H1 (cell line): ENCODE results near the gene UNC13D. TPM values are rescaled to one million over a fixed set of nuclear protein-coding genes. Genes with fewer than 3 reads are reported as not detected.
A peak's percentile ranks its signal among the peaks of the same experiment; 100 is the strongest.

Experiments used
- CTCF ChIA-PET: fragments of 300-600 bp; sonication (Branson Sonifier 250); formaldehyde crosslinking; loops from one replicate; lab custom pipeline; 2021; ENCODE audit not compliant: partially characterized antibody; lab: Charles Lee
- POLR2A ChIA-PET: fragments of 300-600 bp; sonication (Branson Sonifier 250); formaldehyde crosslinking; loops from one replicate; lab custom pipeline; 2021; ENCODE audit warnings: inconsistent platforms; ENCODE audit not compliant: partially characterized antibody; lab: Charles Lee
- DNase-seq, 2 experiments: peaks; one replicate each; pipeline versions ENCODE4 v3.0.0 to v3.0.0-alpha.2; 2010 to 2022; ENCODE audit warnings: low spot score in 2 of 2, low read depth in 1 of 2, mixed read lengths in 1 of 2
- FAIRE-seq: peaks from 2 replicates; lab custom pipeline; 2011; peaks lifted over from hg19 to GRCh38; lab: Jason Lieb, UNC
- H2AFZ ChIP-seq: 2 replicates; pipeline ENCODE4 v1.8.1; 2012; ENCODE audit warnings: low read length, inconsistent platforms
- H2AK5ac ChIP-seq: 2 replicates; pipeline ENCODE4 v1.6.1; 2013; ENCODE audit warnings: low read depth, low read length
- H2BK120ac ChIP-seq: replicated peaks from 2 replicates; pipeline ENCODE3; 2013; ENCODE audit warnings: low read depth, low read length, inconsistent platforms
- H2BK12ac ChIP-seq: 2 replicates; pipeline ENCODE4 v1.6.1; 2013; ENCODE audit warnings: low read depth, low read length
- H2BK15ac ChIP-seq: 2 replicates; pipeline ENCODE4 v1.6.1; 2013; ENCODE audit warnings: low read length
- H2BK20ac ChIP-seq: 2 replicates; pipeline ENCODE4 v1.6.1; 2013; ENCODE audit warnings: low read length
- H2BK5ac ChIP-seq: 2 replicates; pipeline ENCODE4 v1.6.1; 2013; ENCODE audit warnings: low read depth, low read length
- H3K14ac ChIP-seq: 2 replicates; pipeline ENCODE4 v1.6.1; 2013; ENCODE audit warnings: inconsistent platforms; ENCODE audit not compliant: insufficient read length
- H3K18ac ChIP-seq: 2 replicates; pipeline ENCODE4 v1.6.1; 2013; ENCODE audit warnings: low read length; ENCODE audit errors: extremely low read depth
- H3K23ac ChIP-seq: 2 replicates; pipeline ENCODE4 v1.6.1; 2013; ENCODE audit warnings: inconsistent platforms; ENCODE audit not compliant: insufficient read length
- H3K23me2 ChIP-seq: 2 replicates; pipeline ENCODE4 v1.6.1; 2013; ENCODE audit warnings: low read depth, low read length
- H3K27ac ChIP-seq: 2 replicates; pipeline ENCODE4 v1.6.1; 2011; ENCODE audit warnings: low read depth, low read length, inconsistent platforms
- H3K27me3 ChIP-seq, 4 experiments: replicated peaks in 1 of 4; 1 replicate in 1 of 4; 2 replicates in 3 of 4; pipeline versions ENCODE4 v1.6.1 to v1.8.1; 2011 to 2013; ENCODE audit warnings: low read length in 3 of 4, mild to moderate bottlenecking in 3 of 4, inconsistent platforms in 2 of 4, mixed read lengths in 2 of 4, moderate library complexity in 1 of 4; ENCODE audit not compliant: control insufficient read depth in 3 of 4, insufficient read depth in 3 of 4; ENCODE audit errors: extremely low read depth in 1 of 4
- H3K36me3 ChIP-seq, 4 experiments: 2 replicates each; pipeline versions ENCODE4 v1.6.1 to v1.8.1; 2011 to 2013; ENCODE audit warnings: mild to moderate bottlenecking in 4 of 4, low read length in 3 of 4, moderate library complexity in 2 of 4, control low read depth in 1 of 4, inconsistent platforms in 1 of 4; ENCODE audit not compliant: insufficient read depth in 4 of 4, control insufficient read depth in 2 of 4
- H3K4ac ChIP-seq: replicated peaks from 2 replicates; pipeline ENCODE3; 2013; ENCODE audit warnings: low read length, low read depth, mixed read lengths, inconsistent platforms; ENCODE audit not compliant: insufficient read length
- H3K4me1 ChIP-seq, 4 experiments: replicated peaks in 1 of 4; 1 replicate in 1 of 4; 2 replicates in 3 of 4; pipeline versions ENCODE4 v1.6.1 to v1.8.1; 2011 to 2013; ENCODE audit warnings: low read length in 3 of 4, inconsistent platforms in 2 of 4, mixed read lengths in 1 of 4; ENCODE audit not compliant: insufficient read depth in 4 of 4, control insufficient read depth in 3 of 4
- H3K4me2 ChIP-seq, 2 experiments: 2 replicates each; pipeline versions ENCODE4 v1.6.1 to v1.8.1; 2011 to 2013; ENCODE audit warnings: low read depth in 2 of 2, low read length in 2 of 2, control low read depth in 1 of 2, inconsistent platforms in 1 of 2, mild to moderate bottlenecking in 1 of 2; ENCODE audit not compliant: insufficient read depth in 1 of 2
- H3K4me3 ChIP-seq, 4 experiments: fragments of 200-600, 300-600 bp in 1 of 4; sonication (generic), shearing (Covaris generic), sonication (Bioruptor Twin) in 1 of 4; 2 replicates each; pipeline versions ENCODE4 v1.5.1 to v1.8.1; 2011 to 2016; ENCODE audit warnings: low read length in 4 of 4, low read depth in 3 of 4, control low read depth in 2 of 4, inconsistent platforms in 2 of 4, mild to moderate bottlenecking in 2 of 4, mixed read lengths in 1 of 4, moderate library complexity in 1 of 4; ENCODE audit not compliant: insufficient read depth in 2 of 4; ENCODE audit errors: extremely low read depth in 1 of 4
- H3K56ac ChIP-seq: replicated peaks from 2 replicates; pipeline ENCODE3; 2013; ENCODE audit warnings: low read depth, mild to moderate bottlenecking, mixed read lengths, low read length, inconsistent platforms; ENCODE audit not compliant: insufficient read length
- H3K79me1 ChIP-seq: 2 replicates; pipeline ENCODE4 v1.6.1; 2013; ENCODE audit warnings: low read depth, low read length, control low read depth
- H3K79me2 ChIP-seq, 2 experiments: 2 replicates each; pipeline versions ENCODE4 v1.6.1 to v1.8.1; 2012 to 2013; ENCODE audit warnings: low read length in 2 of 2, mild to moderate bottlenecking in 2 of 2, inconsistent platforms in 1 of 2; ENCODE audit not compliant: insufficient read depth in 2 of 2, control insufficient read depth in 1 of 2
- H3K9ac ChIP-seq, 4 experiments: replicated peaks in 1 of 4; 1 replicate in 1 of 4; 2 replicates in 3 of 4; pipeline versions ENCODE4 v1.6.1 to v1.8.1; 2011 to 2013; ENCODE audit warnings: low read depth in 3 of 4, low read length in 3 of 4, control low read depth in 2 of 4, mild to moderate bottlenecking in 2 of 4, moderate library complexity in 2 of 4, inconsistent platforms in 1 of 4; ENCODE audit errors: extremely low read depth in 1 of 4
- H3K9me3 ChIP-seq, 2 experiments: 2 replicates each; pipeline versions ENCODE4 v1.6.1 to v1.8.1; 2012 to 2013; ENCODE audit warnings: mild to moderate bottlenecking in 2 of 2, moderate library complexity in 2 of 2, control low read depth in 1 of 2, inconsistent platforms in 1 of 2, low read depth in 1 of 2, low read length in 1 of 2, mixed read lengths in 1 of 2; ENCODE audit not compliant: insufficient read depth in 2 of 2
- H4K20me1 ChIP-seq, 2 experiments: replicated peaks in 1 of 2; 2 replicates each; pipeline versions ENCODE3 to v1.8.1; 2011 to 2013; ENCODE audit warnings: inconsistent platforms in 2 of 2, low read length in 2 of 2, mild to moderate bottlenecking in 1 of 2; ENCODE audit not compliant: insufficient read depth in 2 of 2, control insufficient read depth in 1 of 2
- H4K5ac ChIP-seq: 2 replicates; pipeline ENCODE4 v1.6.1; 2013; ENCODE audit warnings: low read length, low read depth, mixed read lengths, inconsistent platforms; ENCODE audit not compliant: insufficient read length
- H4K8ac ChIP-seq: 2 replicates; pipeline ENCODE4 v1.8.0; 2013; ENCODE audit warnings: mild to moderate bottlenecking, moderate library complexity, low read length, inconsistent platforms; ENCODE audit not compliant: insufficient read depth; ENCODE audit errors: extremely low read depth
- H4K91ac ChIP-seq: replicated peaks from 2 replicates; pipeline ENCODE3; 2013; ENCODE audit warnings: low read length, mixed read lengths, inconsistent platforms; ENCODE audit not compliant: insufficient read length
- CREB1 ChIP-seq: IDR thresholded peaks from 2 replicates; pipeline ENCODE4 v1.6.1; 2012; ENCODE audit warnings: inconsistent platforms
- GABPA ChIP-seq: IDR thresholded peaks from 2 replicates; pipeline ENCODE4 v1.6.1; 2011; ENCODE audit warnings: mild to moderate bottlenecking, low read length, moderate library complexity, borderline replicate concordance; ENCODE audit not compliant: insufficient read depth
- KDM4A ChIP-seq: IDR thresholded peaks from one replicate; pipeline ENCODE4 v1.7.1; 2012; ENCODE audit warnings: low read depth, mild to moderate bottlenecking, moderate library complexity, low read length, inconsistent platforms; ENCODE audit not compliant: severe bottlenecking
- NRF1 ChIP-seq: IDR thresholded peaks from 2 replicates; pipeline ENCODE4 v1.6.1; 2011; ENCODE audit warnings: mild to moderate bottlenecking, low read depth, low read length, improper control_type of control experiment
- POLR2AphosphoS5 ChIP-seq: IDR thresholded peaks from 2 replicates; pipeline ENCODE4 v1.6.1; 2011; ENCODE audit warnings: low read depth, low read length
- RAD21 ChIP-seq, 2 experiments: IDR thresholded peaks in 1 of 2; conservative IDR thresholded peaks in 1 of 2; 2 replicates each; pipeline ENCODE4 v1.6.1; 2011; ENCODE audit warnings: low read depth in 2 of 2, low read length in 2 of 2, improper control_type of control experiment in 1 of 2, inconsistent platforms in 1 of 2, mild to moderate bottlenecking in 1 of 2, moderate library complexity in 1 of 2
- SIN3A ChIP-seq, 2 experiments: IDR thresholded peaks in 1 of 2; conservative IDR thresholded peaks in 1 of 2; 2 replicates each; pipeline ENCODE4 v1.6.1; 2011 to 2012; ENCODE audit warnings: low read length in 2 of 2, improper control_type of control experiment in 1 of 2, low read depth in 1 of 2, mild to moderate bottlenecking in 1 of 2
- TAF1 ChIP-seq: IDR thresholded peaks from 2 replicates; pipeline ENCODE4 v1.6.1; 2011; ENCODE audit warnings: mild to moderate bottlenecking, low read depth, low read length
- TAF7 ChIP-seq: optimal IDR thresholded peaks from 2 replicates; pipeline ENCODE3; 2011; ENCODE audit warnings: low read depth, mild to moderate bottlenecking, inconsistent platforms, low read length, moderate library complexity, borderline replicate concordance
- TCF12 ChIP-seq: IDR thresholded peaks from 2 replicates; pipeline ENCODE4 v1.6.1; 2011; ENCODE audit warnings: low read depth, mild to moderate bottlenecking, low read length
- YY1 ChIP-seq: IDR thresholded peaks from 2 replicates; pipeline ENCODE4 v1.6.1; 2011; ENCODE audit warnings: low read depth, mild to moderate bottlenecking, low read length
- WGBS, 2 experiments: shearing (Covaris generic) in 1 of 2; methylation state at CpG; one replicate each; pipeline versions ENCODE4 v1.1.6 to v1.1.7; 2013 to 2015; ENCODE audit warnings: low lambda C conversion rate in 2 of 2, mixed read lengths in 2 of 2, inconsistent platforms in 1 of 2, low coverage in 1 of 2, missing lambda C conversion rate in 1 of 2; ENCODE audit not compliant: insufficient replicate concordance in 2 of 2, insufficient coverage in 1 of 2, insufficient read length in 1 of 2; ENCODE audit errors: extremely low coverage in 1 of 2, missing lambda C conversion rate in 1 of 2; 5-methylcytosine and 5-hydroxymethylcytosine counted together
- polyA plus RNA-seq, 7 experiments: library from polyadenylated mRNA; depleted of rRNA in 3 of 7; stranded (reverse) in 5 of 7; unstranded in 2 of 7; fragments of >200 nt in 5 of 7; fragments of 200-250 nt in 2 of 7; gene quantifications; 1 replicate in 5 of 7; 2 replicates in 1 of 7; 4 replicates in 1 of 7; pipeline versions ENCODE4 v1.2.1 to v1.2.3, GENCODE V29; 2011 to 2013; ENCODE audit warnings: missing spikeins in 2 of 7, mixed read lengths in 2 of 7
- total RNA-seq: library from RNA; stranded (reverse); fragmentation: NEBNext Ultra II Directional; extraction: Animal tissue kit (Norgen Biotek cat#: 25700); gene quantifications from 2 replicates; pipeline ENCODE4 v1.2.1, GENCODE V29; 2021

UNC13D gene
- total and polyA plus RNA-seq, 2 of the 8 experiments (the other 6 are each of a cell fraction or from before 2014, with no cell fraction given): 3.6 to 8.4 TPM

DNA sequence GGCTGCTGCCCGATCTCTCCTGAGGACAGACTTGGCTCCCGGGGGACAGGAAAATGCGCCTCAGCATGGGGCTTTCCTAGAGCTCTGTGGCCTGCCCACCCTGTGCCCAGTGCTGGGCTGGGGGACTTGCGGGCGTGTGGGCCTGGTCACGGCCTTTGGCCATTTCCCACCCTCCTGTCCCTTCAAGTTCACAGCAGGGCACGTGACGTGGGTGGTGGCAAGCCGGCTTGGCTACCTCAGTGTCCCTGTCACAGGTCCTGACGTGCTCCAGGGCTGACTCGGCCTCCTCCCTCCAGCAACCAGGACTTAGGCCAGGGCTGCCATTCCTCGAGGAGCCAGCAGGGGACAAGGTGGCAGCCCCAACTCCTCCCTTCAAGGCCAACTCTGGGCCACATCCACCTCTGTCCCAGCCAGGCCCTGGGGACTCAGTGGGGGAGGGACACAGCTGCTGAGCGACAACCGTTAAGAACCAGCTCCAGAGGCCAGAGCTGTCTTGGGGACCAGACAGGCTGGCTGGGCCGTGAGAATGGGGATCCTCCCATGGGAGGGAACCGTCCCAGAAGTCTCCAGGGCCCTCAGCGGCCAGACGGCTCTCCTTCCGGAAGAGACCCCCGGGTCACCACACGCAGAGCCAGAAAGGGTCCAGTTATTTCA is 981 bp upstream of the UNC13D start:
- H3K79me2 ChIP-seq: no peaks in the 10 kb centered on the region
- no peak overlapping the region for H4K5ac ChIP-seq
- no peak overlapping the region for H3K4me2 ChIP-seq
- no peak overlapping the region for H2BK120ac ChIP-seq
- peak overlapping the region; percentile 95 for H3K18ac ChIP-seq
- no peak overlapping the region for H2AFZ ChIP-seq
- H3K27me3 ChIP-seq: no peaks in the 10 kb centered on the region
- H3K14ac ChIP-seq: no peak overlapping the region
- no peak overlapping the region for H2BK15ac ChIP-seq
- DNase-seq (peak; percentile 57 to 87), FAIRE-seq (no peak)
- H4K20me1 ChIP-seq: peaks cover 4 to 5% of the 10 kb centered on the region in 2 experiments
- H2BK5ac ChIP-seq: peak overlapping the region; percentile 69; the same call in 1 of the 2 replicates
- no peak overlapping the region for H3K56ac ChIP-seq
- no peaks in the 10 kb centered on the region for H3K79me1 ChIP-seq
- no peak overlapping the region for H4K91ac ChIP-seq
- H3K4me3 ChIP-seq: no peak overlapping the region
- H3K9me3 ChIP-seq: no peaks in the 10 kb centered on the region
- 65% methylated on average over 21 of the region's 21 CpGs; no CpG with 5 or more reads in 1 of the 2 experiments for WGBS, 2 experiments
- H3K27ac ChIP-seq: no peak overlapping the region
- peaks cover 0 to 8% (median 6%) of the 10 kb centered on the region in 4 experiments; a peak in 4 of 7 replicates for H3K4me1 ChIP-seq
- POLR2A ChIA-PET: interaction anchor here (0.8 to 4.3 kb wide), 8 partner anchors 10 to 69 kb away, joined by 3 to 36 read pairs (median 6); partner anchors contain the start of genes TRIM47 and WBP2
- no peak overlapping the region for H3K4ac ChIP-seq
- CTCF ChIA-PET: interaction anchor here (0.7 to 27.2 kb wide), 18 partner anchors 14 to 169 kb away, joined by 3 to 563 read pairs (median 4); partner anchors contain the start of genes UNK and WBP2
- H3K9ac ChIP-seq: no peak overlapping the region
- H3K23me2 ChIP-seq: no peaks in the 10 kb centered on the region
- H4K8ac ChIP-seq: 0 out of 2 replicates have a peak overlapping the region, but pooled peaks have one; percentile 22
- H2BK20ac ChIP-seq: no peak overlapping the region
- H3K36me3 ChIP-seq: peaks cover 2 to 24% (median 17%) of the 10 kb centered on the region in 4 experiments
- no peak overlapping the region for H3K23ac ChIP-seq
- no peak overlapping the region for H2BK12ac ChIP-seq
- H2AK5ac ChIP-seq: no peak overlapping the region
- TF ChIP-seq NRF1 (no peak), SIN3A (conservative IDR thresholded peaks at IDR 0.05 in 1 of 2, IDR thresholded peaks at IDR 0.05 in 1 of 2; ENCODE audit: low read depth in 1 of 2, low read length in 2 of 2) (0 out of 4 replicates have a peak, but pooled peaks of 1 of the 2 experiments have one; percentile 35), YY1 (peak; percentile 60; the same call in 1 of the 2 replicates), KDM4A (no peak), POLR2AphosphoS5 (no peak), TAF7 (no peak), GABPA (0 out of 2 replicates have a peak, but pooled peaks have one; percentile 35), TAF1 (no peak), RAD21 (IDR thresholded peaks at IDR 0.05 in 1 of 2, conservative IDR thresholded peaks at IDR 0.05 in 1 of 2; ENCODE audit: low read depth in 2 of 2, low read length in 2 of 2) (peak in 1 of 2 experiments; percentile 49; a peak in 2 of 4 replicates), TCF12 (no peak), CREB1 (peak; percentile 49; the same call in 1 of the 2 replicates)
